GM12891 (cell line): ENCODE results near the gene KEAP1.

Experiments
- DNase-seq: peaks from one replicate; pipeline ENCODE4 v3.0.0; 2011; ENCODE audit warnings: low spot score; ENCODE audit not compliant: insufficient read length
- FAIRE-seq: peaks from 2 replicates; lab custom pipeline; 2011; peaks lifted over from hg19 to GRCh38; lab: Jason Lieb, UNC
- PAX5 ChIP-seq: IDR thresholded peaks from 2 replicates; pipeline ENCODE4 v1.6.1; 2011; ENCODE audit warnings: low read length, moderate library complexity, mild to moderate bottlenecking; ENCODE audit not compliant: insufficient read depth, severe bottlenecking
- POLR2A ChIP-seq: IDR thresholded peaks from 2 replicates; pipeline ENCODE4 v1.6.1; 2011; ENCODE audit warnings: low read depth, low read length, control low read depth
- POLR2AphosphoS5 ChIP-seq: IDR thresholded peaks from 2 replicates; pipeline ENCODE4 v1.6.1; 2011; ENCODE audit warnings: low read depth, low read length, control low read depth
- POU2F2 ChIP-seq: IDR thresholded peaks from 2 replicates; pipeline ENCODE4 v1.6.1; 2011; ENCODE audit warnings: low read depth, mild to moderate bottlenecking, control low read depth, low read length, moderate library complexity
- SPI1 ChIP-seq: IDR thresholded peaks from 2 replicates; pipeline ENCODE4 v1.6.1; 2011; ENCODE audit warnings: low read depth, low read length, control low read depth
- TAF1 ChIP-seq: IDR thresholded peaks from 2 replicates; pipeline ENCODE4 v1.6.1; 2011; ENCODE audit warnings: low read depth, low read length, control low read depth

KEAP1 gene

GRCh38 chr19:10516064-10516385 is 12.9 kb upstream of the KEAP1 start:
- DNase-seq (no peak), FAIRE-seq (no peak)
- TF ChIP-seq POU2F2, result no peak
- TF ChIP-seq TAF1, result no peak
- no peak for TF ChIP-seq POLR2AphosphoS5
- no peak for TF ChIP-seq POLR2A
- no peak for TF ChIP-seq SPI1
- no peak for TF ChIP-seq PAX5

- no peak for DNase-seq
- FAIRE-seq, result peak; percentile 68
- TF ChIP-seq POLR2A, result no peak
- TF ChIP-seq TAF1, result no peak
- no peak for TF ChIP-seq SPI1
- TF ChIP-seq PAX5, result no peak
- no peak for TF ChIP-seq POU2F2
- TF ChIP-seq POLR2AphosphoS5, result no peak
Observed at GRCh38 chr19:10514211-10515145, 11.3 kb upstream of the KEAP1 start.

- DNase-seq (no peak), FAIRE-seq (no peak)
- TF ChIP-seq PAX5, result no peak
- no peak for TF ChIP-seq SPI1
- TF ChIP-seq POLR2A, result no peak
- no peak for TF ChIP-seq POLR2AphosphoS5
- no peak for TF ChIP-seq POU2F2
- TF ChIP-seq TAF1, result no peak
Observed at GRCh38 chr19:10513223-10513622, 10.1 kb upstream of the KEAP1 start.

GRCh38 chr19:10510301-10510802 is 7.2 kb upstream of the KEAP1 start:
- FAIRE-seq (peak; percentile 5), DNase-seq (peak; percentile 68)
- TF ChIP-seq PAX5 (no peak), POU2F2 (no peak), POLR2A (no peak), POLR2AphosphoS5 (no peak), TAF1 (no peak), SPI1 (no peak)

GRCh38 chr19:10508707-10509106 is 5.6 kb upstream of the KEAP1 start:
- FAIRE-seq (no peak), DNase-seq (no peak)
- TF ChIP-seq TAF1, result no peak
- no peak for TF ChIP-seq POLR2A
- no peak for TF ChIP-seq POU2F2
- no peak for TF ChIP-seq PAX5
- TF ChIP-seq POLR2AphosphoS5, result no peak
- no peak for TF ChIP-seq SPI1

- DNase-seq, result no peak
- FAIRE-seq, result no peak
- no peak for TF ChIP-seq POLR2A
- TF ChIP-seq PAX5, result no peak
- no peak for TF ChIP-seq POU2F2
- no peak for TF ChIP-seq SPI1
- TF ChIP-seq POLR2AphosphoS5, result no peak
- TF ChIP-seq TAF1, result no peak
Observed at GRCh38 chr19:10508036-10508435, 4.9 kb upstream of the KEAP1 start.

GRCh38 chr19:10505583-10506229 is 2.5 kb upstream of the KEAP1 start:
- no peak for TF ChIP-seq PAX5
- no peak for TF ChIP-seq POU2F2
- no peak for TF ChIP-seq SPI1
- no peak for TF ChIP-seq POLR2A
- no peak for TF ChIP-seq TAF1
- no peak for TF ChIP-seq POLR2AphosphoS5
- peak; percentile 79 for FAIRE-seq
- DNase-seq, result no peak

GRCh38 chr19:10502524-10503001 is 593 bp downstream of the KEAP1 start:
- TF ChIP-seq PAX5, result peak; percentile 62
- TF ChIP-seq TAF1, result peak; percentile 90
- TF ChIP-seq SPI1, result no peak
- no peak for TF ChIP-seq POU2F2
- TF ChIP-seq POLR2AphosphoS5, result peak; percentile 76
- TF ChIP-seq POLR2A, result peak; percentile 71
- peak; percentile 98 for DNase-seq
- FAIRE-seq, result peak; percentile 93

GRCh38 chr19:10501971-10502523 is 1.1 kb downstream of the KEAP1 start:
- DNase-seq (peak; percentile 59), FAIRE-seq (no peak)
- TF ChIP-seq POLR2A (peak; percentile 16; the same call in 1 of the 2 replicates), POU2F2 (no peak), TAF1 (no peak), PAX5 (peak; percentile 33), POLR2AphosphoS5 (no peak), SPI1 (peak; percentile 48)
